KG1 (cell line): ENCODE measurements around the gene TAF3.

Source experiments
- DNase-seq: peaks from one replicate; lab custom pipeline; 2025; lab: John Stamatoyannopoulos, UW

Gene TAF3

GRCh38 chr10:8045726-8046494 lies 227.6 kb downstream of the TAF3 start:
- no peak for DNase-seq

DNA sequence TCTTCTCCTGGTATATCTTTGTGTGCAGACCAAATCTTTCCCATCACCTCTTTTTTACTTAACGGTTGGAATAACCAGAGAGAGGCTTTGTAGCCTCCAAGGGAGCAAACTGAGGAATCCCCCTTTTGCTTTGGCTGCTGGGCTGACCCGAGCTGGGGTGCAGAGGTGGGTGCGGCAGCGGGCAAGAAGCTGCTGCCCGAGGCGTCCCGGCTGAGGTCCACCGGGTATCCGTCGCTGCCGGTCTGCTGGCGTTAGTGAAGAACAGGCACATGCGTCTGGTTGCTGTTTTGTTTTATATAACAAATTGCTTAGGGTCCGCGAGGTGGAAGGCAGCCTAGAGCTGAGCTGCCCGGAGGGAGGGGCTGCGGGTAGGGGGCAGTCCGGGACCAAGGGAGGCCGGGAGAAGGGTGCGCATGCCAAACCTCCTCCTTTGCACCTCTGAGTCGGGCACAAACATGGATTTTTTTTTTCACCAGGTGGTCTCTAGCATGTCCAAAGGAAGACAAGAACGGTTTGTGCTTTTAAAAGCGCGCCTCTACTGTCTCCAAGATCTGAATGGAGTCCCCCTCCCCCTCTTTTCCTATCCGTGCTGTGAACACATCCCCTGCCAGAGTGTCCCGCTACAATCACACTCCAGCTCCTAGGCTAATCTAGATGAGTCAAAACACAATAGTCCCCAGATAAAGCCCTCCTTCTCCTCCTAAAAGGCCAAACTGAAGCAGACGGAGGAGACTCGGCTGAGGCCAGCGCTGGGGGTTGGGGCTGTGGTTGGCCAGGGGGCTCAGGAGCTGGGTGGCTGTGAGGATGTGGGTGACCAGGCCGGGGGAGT lies 229.4 kb downstream of the TAF3 start:
- DNase-seq, result no peak

DNA sequence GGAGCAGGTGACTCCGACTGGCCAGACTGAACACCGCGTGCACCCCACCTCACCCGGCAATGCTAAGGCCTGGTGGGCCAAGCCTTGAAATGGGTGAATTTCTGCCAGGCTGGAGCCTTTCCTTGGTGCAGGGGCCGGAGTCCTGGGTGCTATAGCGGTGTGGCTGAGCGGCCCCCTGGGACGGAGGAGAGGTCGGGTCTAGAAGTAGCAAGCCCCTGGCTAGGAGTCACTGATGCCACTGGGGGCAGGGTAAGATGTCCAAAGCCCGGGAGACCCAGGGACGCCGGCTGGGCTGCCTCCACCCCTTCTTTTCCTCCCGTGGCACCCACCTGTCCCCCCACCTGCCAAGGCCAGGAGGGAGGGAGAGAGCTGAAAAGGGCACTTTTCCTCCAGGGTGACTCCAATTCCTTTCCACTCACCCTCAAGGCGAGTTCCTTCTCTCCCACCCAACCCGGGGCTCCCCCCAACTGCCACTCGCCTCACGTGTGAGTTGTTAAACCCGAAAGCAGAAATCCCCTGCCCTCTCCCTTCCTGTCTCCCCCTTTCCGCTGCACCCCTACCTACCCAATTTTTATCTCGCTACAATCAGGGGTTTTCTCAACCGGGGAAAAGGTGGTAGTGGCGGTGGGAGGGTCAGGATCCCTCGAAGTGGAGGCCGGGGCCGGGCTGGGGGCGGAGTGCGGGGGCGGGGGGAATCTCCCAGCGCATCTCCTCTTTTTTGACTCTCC lies 230.1 kb downstream of the TAF3 start:
- DNase-seq, result no peak

DNA sequence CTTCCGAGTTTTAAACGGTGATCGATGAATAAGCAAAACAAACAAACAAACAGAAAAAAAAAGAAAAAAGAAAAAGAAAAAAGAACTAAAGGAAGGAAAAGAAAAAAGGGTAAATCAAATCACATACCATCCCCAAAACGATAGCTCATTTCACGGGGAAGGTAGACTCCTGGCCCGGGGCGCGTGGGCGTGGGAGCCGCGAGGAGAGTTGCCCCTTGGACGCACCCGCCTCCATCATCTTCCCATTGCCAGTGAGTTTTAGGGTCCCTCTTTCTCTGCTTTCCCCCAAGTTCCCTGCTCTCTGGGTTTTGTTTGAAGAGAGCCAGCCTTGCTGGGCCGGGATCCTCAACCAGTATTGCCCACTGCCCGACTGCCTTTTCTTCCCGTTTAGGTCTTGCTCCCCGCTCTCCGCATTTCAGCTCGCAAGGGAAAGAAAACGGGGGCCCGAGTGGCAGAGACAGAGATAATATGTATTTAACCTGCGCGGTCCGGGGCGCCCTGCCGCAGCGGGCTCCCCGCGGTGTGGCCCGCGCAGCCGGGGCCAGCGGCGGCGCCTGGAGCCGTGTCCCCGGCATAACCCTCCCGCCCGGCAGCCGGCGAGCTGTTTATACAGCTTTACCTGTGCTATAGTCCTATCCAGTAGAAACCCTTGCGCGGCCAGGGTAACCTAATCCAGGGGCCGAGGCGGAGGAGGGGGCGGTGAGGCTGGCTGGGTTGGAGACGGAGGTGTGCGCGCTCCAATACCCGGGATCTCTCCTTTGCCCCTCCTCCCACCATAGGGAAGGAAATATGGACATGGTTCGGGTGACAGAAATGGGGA lies 230.9 kb downstream of the TAF3 start:
- no peak for DNase-seq

DNA sequence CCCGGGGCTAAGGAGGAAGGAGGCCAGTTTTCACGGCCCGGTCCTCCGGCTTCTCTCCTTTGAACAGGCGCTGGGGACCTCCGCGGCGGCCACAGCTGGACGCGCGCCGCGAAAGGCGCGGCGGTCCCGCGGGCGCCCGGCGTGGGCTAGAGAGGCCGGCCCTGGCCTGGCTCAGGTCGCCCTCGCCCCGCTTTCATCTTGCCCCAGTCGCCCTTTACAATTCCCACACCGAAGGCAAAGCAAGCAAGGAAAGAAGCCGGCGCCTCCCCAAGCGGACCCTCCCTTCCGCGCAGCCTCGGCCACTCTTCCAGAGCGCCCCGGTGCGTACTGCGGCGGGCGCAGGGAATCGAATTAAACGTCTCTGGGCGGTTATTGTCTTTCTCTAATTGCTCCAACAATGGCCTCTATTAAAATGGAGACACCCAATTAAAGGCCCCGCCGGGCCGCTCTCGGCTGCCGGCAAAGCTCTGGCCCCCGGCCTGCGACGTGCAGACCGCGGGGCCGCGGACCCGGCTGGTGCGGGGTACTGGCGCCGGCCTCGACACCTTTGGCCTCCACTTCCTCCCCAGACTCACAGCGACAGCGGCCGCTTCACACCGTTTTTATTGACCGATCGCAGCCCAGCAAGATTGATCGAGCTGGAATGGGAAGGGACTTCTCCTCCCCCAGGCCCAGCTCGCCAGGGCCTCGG lies 231.7 kb downstream of the TAF3 start:
- DNase-seq, result no peak

DNA sequence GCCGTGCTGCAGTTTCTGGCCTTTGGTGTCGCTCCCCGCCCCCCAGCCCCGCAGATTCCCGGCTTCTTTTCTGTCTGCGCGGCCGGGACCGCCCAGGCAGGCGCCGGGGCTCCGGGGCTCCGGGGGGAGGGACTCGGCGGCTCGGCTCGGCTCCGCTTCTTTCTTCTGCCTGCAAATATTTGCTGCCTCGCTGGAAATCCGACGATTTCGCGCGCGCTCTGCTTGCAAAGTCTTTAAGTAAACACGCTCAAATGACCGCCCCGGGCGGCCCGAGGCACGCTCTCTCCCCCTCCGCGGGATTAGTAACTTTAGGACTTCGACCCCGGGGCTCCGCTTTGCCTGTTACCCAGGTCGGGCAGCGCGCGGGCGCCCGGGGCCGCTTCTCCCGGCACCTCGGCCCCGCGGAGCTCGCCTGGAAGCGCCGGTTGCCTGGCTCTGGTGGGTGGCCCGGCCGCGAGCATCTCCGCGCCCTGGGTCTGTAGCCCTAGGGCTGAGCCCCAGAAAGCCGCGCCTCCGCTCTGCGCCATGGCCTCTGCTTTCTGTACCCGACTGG lies 232.3 kb downstream of the TAF3 start:
- DNase-seq, result peak; percentile 43

DNA sequence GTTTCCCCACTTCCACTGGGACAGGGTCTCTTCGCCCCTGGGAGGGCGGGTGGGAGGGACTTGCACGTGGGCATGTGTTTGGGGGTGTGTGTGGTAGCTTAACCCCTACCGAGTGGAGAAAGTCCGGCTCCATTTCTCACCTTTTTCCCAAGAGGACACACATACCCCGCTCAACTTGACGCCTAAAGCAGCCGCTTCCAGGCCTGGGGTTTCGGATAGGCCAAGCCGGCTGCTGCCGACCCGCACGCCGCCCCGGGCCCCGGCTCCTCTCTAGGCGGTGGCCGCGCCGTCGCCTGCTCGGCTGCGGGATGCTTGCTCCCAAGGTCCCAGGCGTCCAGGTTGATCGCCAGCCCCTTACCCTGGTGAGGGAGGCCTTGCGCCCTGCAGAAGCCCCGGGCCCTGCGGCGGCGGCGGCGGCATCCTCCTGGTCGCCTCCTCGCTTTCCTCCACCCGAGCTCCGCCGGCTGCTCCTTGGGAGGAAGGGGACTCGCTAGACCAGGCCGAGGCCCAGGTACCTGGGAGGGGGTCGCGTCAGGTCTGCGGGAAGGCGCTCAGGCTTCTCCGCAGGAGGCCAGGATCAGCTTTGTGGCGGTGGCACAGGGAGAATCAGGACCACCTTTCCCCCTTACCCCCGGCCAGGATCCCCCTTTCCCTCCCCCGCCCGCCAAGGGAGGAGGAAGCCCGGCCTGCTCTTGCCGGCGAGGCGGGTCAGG lies 233.0 kb downstream of the TAF3 start:
- DNase-seq, result no peak

GRCh38 chr10:8051851-8052257 lies 233.5 kb downstream of the TAF3 start:
- DNase-seq, result no peak

DNA sequence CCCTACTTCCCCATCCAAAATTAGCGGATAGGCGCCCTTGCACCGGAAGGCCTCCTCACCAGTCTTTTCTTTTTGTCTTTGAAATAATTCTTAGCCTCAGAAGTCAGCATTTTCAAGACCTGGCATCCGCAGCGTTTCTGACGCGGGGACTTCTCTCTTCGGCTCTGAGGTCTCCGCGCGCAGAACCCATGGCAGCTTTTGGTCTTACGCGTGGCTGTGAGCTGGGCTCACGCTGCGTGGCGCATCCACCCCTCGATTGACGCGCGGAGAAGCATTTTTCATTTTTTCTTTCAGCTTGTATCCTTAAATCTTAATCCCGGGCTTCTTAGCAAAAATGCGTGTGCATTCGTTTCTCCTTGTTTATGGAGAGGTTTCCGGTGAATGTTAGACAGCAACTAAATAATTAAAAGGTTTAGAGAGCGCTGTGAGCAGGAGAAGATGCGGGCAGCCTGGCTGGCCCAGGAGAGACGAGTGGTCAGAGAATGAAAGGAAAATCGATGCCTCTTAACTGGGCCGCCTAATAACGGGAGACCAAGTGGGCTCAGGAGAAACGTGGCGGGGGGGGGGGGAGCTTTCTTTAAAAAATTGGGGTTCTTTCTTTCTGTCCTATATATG lies 234.1 kb downstream of the TAF3 start:
- DNase-seq, result no peak

- no peak for DNase-seq
Measured at GRCh38 chr10:8052956-8053445, 234.7 kb downstream of the TAF3 start.

DNA sequence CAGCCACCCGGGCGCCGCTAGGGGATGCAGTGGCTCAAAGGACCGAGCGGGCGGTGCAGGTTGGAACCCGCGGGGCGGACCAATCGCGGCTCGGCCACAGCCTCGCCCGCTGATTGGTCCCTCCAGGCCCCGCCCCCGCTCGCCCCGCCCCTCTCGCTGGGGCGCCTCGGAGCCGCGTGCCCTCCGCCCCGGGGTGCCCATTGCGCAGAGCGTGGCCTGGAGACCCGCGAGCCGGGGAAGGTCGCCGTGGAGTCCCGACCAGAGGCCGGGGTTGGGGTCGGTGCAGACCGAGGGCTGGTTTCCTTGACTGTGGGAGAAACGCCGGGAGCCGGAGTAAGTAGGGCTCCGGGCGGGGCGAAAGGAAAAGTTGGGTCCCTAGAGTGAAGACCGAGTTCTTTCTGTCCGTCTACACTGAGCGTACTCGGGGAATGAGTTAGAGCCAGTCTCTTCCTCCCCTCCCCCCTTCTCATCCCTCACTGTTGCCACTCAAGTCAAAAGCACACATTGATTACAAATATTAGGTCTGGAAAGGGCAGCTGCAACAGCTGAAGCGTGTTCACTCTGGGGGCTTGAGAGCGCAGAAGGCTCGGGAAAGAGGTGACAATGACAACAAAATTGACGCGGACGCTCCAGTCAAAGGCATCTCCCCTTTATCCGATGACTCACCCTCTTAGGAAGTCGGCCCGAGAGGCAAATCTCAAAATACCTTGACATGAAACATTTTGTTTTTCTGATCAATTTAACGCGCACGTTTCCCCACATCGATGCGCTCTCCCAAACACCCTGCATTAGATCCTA lies 235.3 kb downstream of the TAF3 start:
- DNase-seq, result peak; percentile 83

DNA sequence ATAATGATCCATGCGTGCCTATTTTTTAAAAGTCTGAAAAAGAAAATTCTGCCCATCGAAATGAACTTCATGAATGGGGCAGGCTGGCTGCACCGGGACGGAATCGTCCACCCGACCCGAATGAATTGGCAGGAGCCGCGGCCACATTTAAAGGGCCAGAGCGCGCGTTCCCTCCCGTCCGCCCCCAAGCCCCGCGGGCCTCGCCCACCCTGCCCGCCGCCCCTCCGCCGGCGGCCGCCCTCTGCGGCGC lies 235.9 kb downstream of the TAF3 start:
- DNase-seq, result no peak

DNA sequence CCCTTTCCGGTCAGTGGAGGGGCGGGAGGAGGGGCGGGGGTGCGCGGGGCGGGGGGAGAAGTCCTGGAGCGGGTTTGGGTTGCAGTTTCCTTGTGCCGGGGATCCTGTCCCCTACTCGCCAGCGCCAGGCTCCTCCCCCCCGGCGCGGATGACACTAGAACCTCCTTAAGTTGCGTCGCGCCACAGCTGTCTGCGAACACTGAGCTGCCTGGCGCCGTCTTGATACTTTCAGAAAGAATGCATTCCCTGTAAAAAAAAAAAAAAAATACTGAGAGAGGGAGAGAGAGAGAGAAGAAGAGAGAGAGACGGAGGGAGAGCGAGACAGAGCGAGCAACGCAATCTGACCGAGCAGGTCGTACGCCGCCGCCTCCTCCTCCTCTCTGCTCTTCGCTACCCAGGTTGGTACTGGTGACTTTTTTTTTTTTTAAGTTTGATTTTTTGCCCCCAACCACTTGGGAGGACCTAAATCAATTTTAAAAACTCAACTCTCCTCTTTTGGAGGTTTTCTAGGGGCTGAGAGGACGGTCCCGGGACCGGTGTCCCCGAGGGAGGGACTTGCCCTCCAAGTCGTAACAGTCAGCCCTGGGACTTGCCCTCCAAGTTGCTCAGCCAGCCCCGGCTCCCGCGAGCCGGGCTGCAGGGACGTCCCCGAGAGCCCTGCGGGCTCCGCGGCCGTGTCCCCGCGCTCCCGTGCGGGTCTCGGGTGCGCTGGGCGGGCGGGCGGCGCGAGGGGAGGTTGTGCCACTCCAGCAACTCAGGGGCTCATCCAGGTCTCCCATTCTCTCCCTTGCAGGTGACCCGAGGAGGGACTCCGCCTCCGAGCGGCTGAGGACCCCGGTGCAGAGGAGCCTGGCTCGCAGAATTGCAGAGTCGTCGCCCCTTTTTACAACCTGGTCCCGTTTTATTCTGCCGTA lies 236.4 kb downstream of the TAF3 start, which contains the start of gene GATA3:
Gene GATA3 (plus strand): TSS at position 195 of the 914 bp plus-strand sequence. CDS start 968 bp downstream, outside the sequence.
- DNase-seq, result no peak

- DNase-seq, result no peak
Measured at GRCh38 chr10:8055420-8056349, 237.4 kb downstream of the TAF3 start.

DNA sequence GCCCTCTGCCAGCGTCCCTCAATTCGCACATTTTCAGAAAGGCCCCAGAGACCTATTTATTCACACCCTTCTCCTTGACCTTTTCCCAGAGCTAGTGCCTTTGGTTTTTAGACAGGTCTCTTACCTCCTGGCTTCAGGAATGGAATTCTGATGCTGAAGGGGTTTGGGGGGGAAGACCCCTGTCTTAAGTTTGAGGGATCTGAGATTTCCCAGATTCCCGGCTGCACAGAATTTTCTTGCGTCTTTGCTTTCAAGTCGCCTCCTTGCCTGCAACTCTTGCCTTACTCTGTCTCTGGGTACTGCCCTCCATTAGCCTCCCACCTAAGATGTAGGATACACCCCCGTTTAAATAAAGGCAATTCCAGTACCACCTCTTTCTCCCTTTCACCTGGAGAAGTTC lies 238.1 kb downstream of the TAF3 start:
- DNase-seq, result no peak

GRCh38 chr10:8056871-8057331 lies 238.6 kb downstream of the TAF3 start:
- DNase-seq, result no peak
